Measurements from ENCODE around the gene PHACTR3.
"Not testable (repeated sequence)": the region's sequence is repeated elsewhere in the genome, so short reads cannot be mapped to it uniquely, and the experiment has no call there.

The PHACTR3 gene

DNA sequence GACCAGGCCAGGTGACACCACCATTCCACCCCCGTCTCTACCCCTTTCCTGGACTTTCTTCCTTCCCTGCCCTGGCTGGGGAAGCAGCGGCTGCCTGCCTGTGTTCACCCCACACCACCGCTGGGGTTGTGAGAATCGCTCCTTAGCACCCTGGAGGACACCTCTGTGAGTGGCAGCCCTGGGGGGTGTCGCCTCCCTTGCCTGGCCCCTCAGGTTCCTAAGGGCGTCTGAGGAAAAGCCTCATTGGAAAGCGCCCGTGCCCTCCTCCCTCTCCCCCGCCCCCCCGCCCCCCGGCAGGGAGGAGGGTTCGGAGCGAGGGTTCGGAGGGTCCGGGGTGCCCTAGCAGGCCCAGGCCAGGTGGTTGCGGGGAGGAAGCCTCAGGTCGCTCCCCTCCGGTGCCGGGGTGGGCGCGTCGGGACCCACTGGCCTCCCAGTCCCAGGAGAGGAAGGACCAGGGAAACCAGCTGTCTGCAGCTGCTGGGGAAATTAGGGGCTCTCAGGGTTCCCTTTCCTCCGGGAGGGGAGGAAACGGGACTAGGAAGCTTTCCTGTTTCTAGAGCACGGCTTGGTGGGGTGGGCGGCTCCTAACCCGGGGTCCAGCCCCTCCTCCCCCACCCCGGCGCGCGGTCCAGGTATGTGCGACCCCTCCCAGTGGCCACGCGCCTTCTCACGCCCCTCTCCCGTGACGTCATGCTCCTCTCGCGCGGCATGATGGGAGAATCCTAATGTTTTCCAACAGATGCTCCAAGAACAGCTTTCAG lies at the start of gene PHACTR3:
PHACTR3 (plus strand) TSS at position 760 of the 761 bp plus-strand sequence. CDS start 475 bp downstream, outside the sequence.
- DNase-seq (ENCODE audit: low read depth, low spot score), result no peak

DNA sequence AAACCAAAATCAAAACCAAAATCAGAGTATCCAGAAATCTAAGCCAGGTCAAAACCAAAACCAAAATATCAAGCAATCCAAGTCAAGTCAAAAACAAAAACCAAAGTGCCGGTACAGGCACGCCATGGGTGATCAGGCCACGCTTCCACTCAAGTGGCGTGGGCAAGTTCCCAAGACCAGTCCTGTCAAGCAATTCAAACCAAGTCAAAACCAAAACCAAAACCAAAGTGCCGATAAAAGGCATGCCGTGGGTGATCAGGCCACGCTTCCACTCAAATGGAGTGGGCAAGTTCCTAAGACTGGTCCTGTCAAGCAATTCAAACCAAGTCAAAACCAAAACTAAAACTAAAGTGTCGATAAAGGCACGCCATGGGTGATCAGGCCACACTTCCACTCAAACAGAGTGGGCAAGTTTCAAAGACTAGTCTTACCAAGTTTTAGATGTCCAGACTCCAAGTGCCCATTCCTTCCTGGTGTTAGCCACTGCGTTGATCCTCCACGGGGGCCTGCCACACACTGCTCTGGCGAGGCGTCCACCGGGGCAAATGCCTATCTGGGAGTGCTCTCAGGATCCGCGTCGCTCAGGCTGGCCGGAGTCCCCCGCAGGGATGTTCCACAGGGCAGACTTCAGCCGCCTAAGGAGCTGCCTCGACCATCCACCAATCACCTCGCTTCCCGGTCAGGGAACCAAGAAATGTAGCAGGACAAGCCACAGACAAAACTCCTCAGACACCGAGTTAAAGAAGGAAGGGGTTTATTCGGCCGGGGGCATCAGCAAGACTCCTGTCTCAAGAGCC lies 46.4 kb upstream of the PHACTR3 start:
- not testable (repeated sequence) for DNase-seq (ENCODE audit: low read depth, low spot score)

- no peak for DNase-seq (ENCODE audit: low read depth, low spot score)
Measured at GRCh38 chr20:59559024-59559817, 45.1 kb upstream of the PHACTR3 start.

DNA sequence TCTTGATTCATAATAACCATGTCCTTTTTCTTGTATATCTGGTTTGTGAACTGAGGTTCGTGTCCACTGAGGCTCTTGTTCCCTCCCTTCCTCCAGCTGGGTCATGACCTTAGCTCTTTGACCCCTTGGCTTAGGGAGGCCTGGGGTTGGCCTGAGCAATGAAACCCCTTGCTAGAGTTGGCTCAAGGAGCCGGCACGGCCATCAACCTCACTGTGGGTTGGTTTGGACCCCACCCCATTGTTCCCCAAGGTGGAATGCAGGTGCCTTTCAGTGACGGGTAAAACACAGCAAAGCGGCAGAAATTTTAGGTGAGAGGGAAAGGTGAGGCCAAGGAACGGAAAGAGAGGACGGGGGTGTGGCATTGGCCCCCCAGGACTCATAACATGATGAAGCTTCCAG lies 44.5 kb upstream of the PHACTR3 start:
- no peak for DNase-seq (ENCODE audit: low read depth, low spot score)

- DNase-seq (ENCODE audit: low read depth, low spot score), result no peak
Measured at GRCh38 chr20:59560588-59561227, 43.6 kb upstream of the PHACTR3 start.

DNA sequence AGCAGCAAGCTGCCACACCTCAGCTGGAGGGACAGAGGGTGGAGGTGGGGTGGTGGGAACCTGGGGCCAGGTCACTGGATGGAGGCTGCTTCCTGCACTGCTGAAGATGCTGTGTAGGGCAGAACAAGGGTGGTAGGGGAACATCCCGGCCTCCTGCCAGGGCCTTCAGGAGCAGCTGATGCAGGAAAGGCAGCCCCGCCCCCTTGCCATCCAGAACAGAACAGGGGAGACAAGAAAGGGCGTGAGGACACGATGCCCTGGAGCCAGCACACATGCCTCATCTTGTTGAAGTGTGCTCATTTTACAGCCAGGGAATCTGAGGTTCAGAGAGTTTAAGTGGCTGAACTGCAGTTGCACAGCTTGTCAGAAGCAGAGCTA lies 43.1 kb upstream of the PHACTR3 start:
- DNase-seq (ENCODE audit: low read depth, low spot score), result no peak

GRCh38 chr20:59561614-59562277 lies 42.6 kb upstream of the PHACTR3 start:
- no peak for DNase-seq (ENCODE audit: low read depth, low spot score)

DNA sequence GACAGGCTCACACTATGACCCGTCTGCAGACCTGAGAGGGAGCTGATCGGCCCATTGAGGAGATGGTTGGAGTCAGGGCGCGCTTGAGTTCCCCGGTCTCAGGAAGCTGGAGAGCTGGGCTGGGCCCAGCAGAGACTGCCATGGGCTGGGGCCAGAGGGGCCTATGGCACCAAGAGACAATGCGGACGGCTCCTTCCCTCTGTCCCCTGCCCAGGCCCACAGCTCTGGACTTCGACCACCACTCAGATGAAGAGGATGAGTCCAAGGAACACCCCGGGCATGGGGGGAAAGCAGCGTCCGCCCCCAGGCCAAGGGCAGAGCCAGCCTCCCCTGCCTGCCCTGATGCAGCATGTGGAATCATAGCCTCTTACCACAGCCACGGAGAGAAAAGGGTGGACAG lies 40.2 kb upstream of the PHACTR3 start:
- DNase-seq (ENCODE audit: low read depth, low spot score), result no peak

- DNase-seq (ENCODE audit: low read depth, low spot score), result no peak
Measured at GRCh38 chr20:59564943-59565342, 39.4 kb upstream of the PHACTR3 start.

- no peak for DNase-seq (ENCODE audit: low read depth, low spot score)
Measured at GRCh38 chr20:59565768-59566461, 38.4 kb upstream of the PHACTR3 start.

- DNase-seq (ENCODE audit: low read depth, low spot score), result no peak
Measured at GRCh38 chr20:59566631-59567524, 37.5 kb upstream of the PHACTR3 start.

- DNase-seq (ENCODE audit: low read depth, low spot score), result no peak
Measured at GRCh38 chr20:59567585-59568508, 36.5 kb upstream of the PHACTR3 start.

DNA sequence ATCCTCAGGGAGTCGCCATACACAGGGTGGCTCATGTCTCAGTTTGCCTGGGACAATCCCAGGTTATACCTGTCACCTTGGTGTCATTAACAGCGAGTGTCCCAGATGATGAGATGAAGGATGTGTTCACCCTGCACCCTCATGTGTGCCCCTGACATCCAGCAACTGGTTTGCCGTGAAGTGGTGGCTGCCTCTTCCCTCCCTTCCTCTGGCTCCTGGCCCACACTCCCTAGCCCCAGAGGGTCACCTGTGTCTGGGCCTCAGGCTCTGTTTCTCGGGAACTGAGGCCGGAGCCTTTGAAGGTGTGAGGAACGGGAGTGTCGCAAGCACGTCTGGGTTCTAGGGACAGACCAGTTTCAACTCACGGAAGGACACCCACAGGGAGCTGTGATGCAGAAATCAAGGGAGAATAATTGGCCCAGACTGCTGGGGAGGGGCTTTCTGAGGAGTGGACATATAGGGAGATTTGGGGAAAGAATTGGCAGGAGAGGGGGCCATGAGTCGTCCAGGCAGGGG lies 35.8 kb upstream of the PHACTR3 start:
- DNase-seq (ENCODE audit: low read depth, low spot score), result no peak

DNA sequence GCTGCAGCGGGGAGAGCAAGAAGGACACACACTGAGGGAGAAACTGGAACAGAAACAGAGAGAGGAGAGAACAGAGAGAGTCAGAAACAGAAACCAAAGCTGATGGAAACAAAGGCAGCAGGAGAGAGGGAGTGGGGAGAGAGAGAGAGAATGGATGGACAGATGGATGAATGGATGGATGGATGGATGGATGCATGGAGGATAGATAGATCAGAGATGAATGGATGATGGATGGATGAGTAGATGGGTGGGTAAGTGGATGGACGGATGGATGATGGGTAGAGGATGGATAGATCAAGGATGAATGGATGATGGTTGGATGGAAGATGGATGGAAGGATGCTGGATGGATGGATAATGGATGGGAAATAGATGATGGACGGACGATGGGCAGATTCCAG lies 35.0 kb upstream of the PHACTR3 start:
- no peak for DNase-seq (ENCODE audit: low read depth, low spot score)

GRCh38 chr20:59571151-59571550 lies 33.2 kb upstream of the PHACTR3 start:
- DNase-seq (ENCODE audit: low read depth, low spot score), result no peak

GRCh38 chr20:59571551-59572314 lies 32.6 kb upstream of the PHACTR3 start:
- no peak for DNase-seq (ENCODE audit: low read depth, low spot score)

GRCh38 chr20:59572515-59572914 lies 31.8 kb upstream of the PHACTR3 start:
- no peak for DNase-seq (ENCODE audit: low read depth, low spot score)
